ENCODE measurements around the gene IQSEC1. TPM values are rescaled to one million over a fixed set of nuclear protein-coding genes. Genes with fewer than 3 reads are reported as not detected.

Gene IQSEC1
- polyA plus RNA-seq, 1 donor (not counting 4 experiments of a cell fraction or from before 2014, with no cell fraction given): 2.8 TPM

- no peak for DNase-seq (ENCODE audit: low read depth, low spot score)
- Histone ChIP-seq H3K9me3 (ENCODE audit: control insufficient read depth, low read depth, low read length) (no peaks in the 10 kb centered on the region), H3K9me1 (ENCODE audit: control insufficient read depth, extremely low read depth, insufficient read depth, low read length) (peaks cover 10% of the 10 kb centered on the region), H3K79me2 (ENCODE audit: control insufficient read depth, insufficient read depth, low read length) (no peaks in the 10 kb centered on the region), H3K4me3 (ENCODE audit: control insufficient read depth in 2 of 3, extremely low read depth in 1 of 3, insufficient read depth in 2 of 3, low read depth in 1 of 3, low read length in 3 of 3) (no peak overlapping the region), H3K9ac (ENCODE audit: control insufficient read depth, extremely low read depth, insufficient read depth, low read length) (no peak overlapping the region), H3K36me3 (ENCODE audit: control insufficient read depth in 2 of 2, extremely low read depth in 1 of 2, insufficient read depth in 2 of 2, low read length in 2 of 2) (peaks cover 1 to 3% of the 10 kb centered on the region in 2 experiments), H3K4me1 (ENCODE audit: control insufficient read depth, extremely low read depth, insufficient read depth, low read length) (peaks cover 43% of the 10 kb centered on the region), H3K4me2 (ENCODE audit: control insufficient read depth, extremely low read depth, insufficient read depth, low read depth, low read length) (peak overlapping the region; percentile 60), H4K20me1 (ENCODE audit: control insufficient read depth, extremely low read depth, insufficient read depth, low read length) (peaks cover 6% of the 10 kb centered on the region), H2AFZ (ENCODE audit: control insufficient read depth, low read length) (no peak overlapping the region), H3K27ac (ENCODE audit: control insufficient read depth, insufficient read depth, low read length) (no peak overlapping the region), H3K27me3 (ENCODE audit: control insufficient read depth, extremely low read depth, insufficient read depth, low read length) (no peaks in the 10 kb centered on the region)
- FAIRE-seq: no peak
- dilution Hi-C loops (cut with MboI; ENCODE audit: extremely low pct_ligation_motif_present, low sequenced_read_pairs): no loop called here
- no peak for TF ChIP-seq EZH2 (IDR thresholded peaks at IDR 0.05; ENCODE audit: low read length)
- TF ChIP-seq, protein P1, sequence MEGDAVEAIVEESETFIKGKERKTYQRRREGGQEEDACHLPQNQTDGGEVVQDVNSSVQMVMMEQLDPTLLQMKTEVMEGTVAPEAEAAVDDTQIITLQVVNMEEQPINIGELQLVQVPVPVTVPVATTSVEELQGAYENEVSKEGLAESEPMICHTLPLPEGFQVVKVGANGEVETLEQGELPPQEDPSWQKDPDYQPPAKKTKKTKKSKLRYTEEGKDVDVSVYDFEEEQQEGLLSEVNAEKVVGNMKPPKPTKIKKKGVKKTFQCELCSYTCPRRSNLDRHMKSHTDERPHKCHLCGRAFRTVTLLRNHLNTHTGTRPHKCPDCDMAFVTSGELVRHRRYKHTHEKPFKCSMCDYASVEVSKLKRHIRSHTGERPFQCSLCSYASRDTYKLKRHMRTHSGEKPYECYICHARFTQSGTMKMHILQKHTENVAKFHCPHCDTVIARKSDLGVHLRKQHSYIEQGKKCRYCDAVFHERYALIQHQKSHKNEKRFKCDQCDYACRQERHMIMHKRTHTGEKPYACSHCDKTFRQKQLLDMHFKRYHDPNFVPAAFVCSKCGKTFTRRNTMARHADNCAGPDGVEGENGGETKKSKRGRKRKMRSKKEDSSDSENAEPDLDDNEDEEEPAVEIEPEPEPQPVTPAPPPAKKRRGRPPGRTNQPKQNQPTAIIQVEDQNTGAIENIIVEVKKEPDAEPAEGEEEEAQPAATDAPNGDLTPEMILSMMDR (optimal IDR thresholded peaks at IDR 0.05 in 1 of 3, IDR thresholded peaks at IDR 0.05 in 1 of 3, conservative IDR thresholded peaks at IDR 0.05 in 1 of 3; ENCODE audit: extremely low read depth in 1 of 3, insufficient read depth in 2 of 3, low read length in 3 of 3): no peak
Measured at GRCh38 chr3:12946251-12946648, 127.0 kb downstream of the IQSEC1 start.

GRCh38 chr3:12944849-12945248 lies 128.4 kb downstream of the IQSEC1 start:
- Histone ChIP-seq H3K9me3 (ENCODE audit: control insufficient read depth, low read depth, low read length) (no peaks in the 10 kb centered on the region), H3K4me2 (ENCODE audit: control insufficient read depth, extremely low read depth, insufficient read depth, low read depth, low read length) (no peak overlapping the region), H2AFZ (ENCODE audit: control insufficient read depth, low read length) (no peak overlapping the region), H3K36me3 (ENCODE audit: control insufficient read depth in 2 of 2, extremely low read depth in 1 of 2, insufficient read depth in 2 of 2, low read length in 2 of 2) (peaks cover 4 to 5% of the 10 kb centered on the region in 2 experiments), H3K9me1 (ENCODE audit: control insufficient read depth, extremely low read depth, insufficient read depth, low read length) (peaks cover 10% of the 10 kb centered on the region), H3K4me1 (ENCODE audit: control insufficient read depth, extremely low read depth, insufficient read depth, low read length) (peaks cover 43% of the 10 kb centered on the region), H3K27me3 (ENCODE audit: control insufficient read depth, extremely low read depth, insufficient read depth, low read length) (no peaks in the 10 kb centered on the region), H4K20me1 (ENCODE audit: control insufficient read depth, extremely low read depth, insufficient read depth, low read length) (peaks cover 6% of the 10 kb centered on the region), H3K27ac (ENCODE audit: control insufficient read depth, insufficient read depth, low read length) (no peak overlapping the region), H3K9ac (ENCODE audit: control insufficient read depth, extremely low read depth, insufficient read depth, low read length) (no peak overlapping the region), H3K4me3 (ENCODE audit: control insufficient read depth in 2 of 3, extremely low read depth in 1 of 3, insufficient read depth in 2 of 3, low read depth in 1 of 3, low read length in 3 of 3) (no peak overlapping the region), H3K79me2 (ENCODE audit: control insufficient read depth, insufficient read depth, low read length) (no peaks in the 10 kb centered on the region)
- dilution Hi-C loops (cut with MboI; ENCODE audit: extremely low pct_ligation_motif_present, low sequenced_read_pairs): no loop called here
- DNase-seq (ENCODE audit: low read depth, low spot score) (no peak), FAIRE-seq (no peak)
- no peak for TF ChIP-seq EZH2 (IDR thresholded peaks at IDR 0.05; ENCODE audit: low read length)
- TF ChIP-seq, protein P1 (optimal IDR thresholded peaks at IDR 0.05 in 1 of 3, IDR thresholded peaks at IDR 0.05 in 1 of 3, conservative IDR thresholded peaks at IDR 0.05 in 1 of 3; ENCODE audit: extremely low read depth in 1 of 3, insufficient read depth in 2 of 3, low read length in 3 of 3): no peak
